ENCODE results near the gene ARHGEF7. TPM values are rescaled to one million over a fixed set of nuclear protein-coding genes. Genes with fewer than 3 reads are reported as not detected.

ARHGEF7 gene
- total RNA-seq, 1 donor from 2014 or later, result 95.7 TPM

- DNase-seq, result no peak
- no peaks in the 10 kb centered on the region for H3K4me1 Mint-ChIP-seq
- no peak overlapping the region for H3K4me3 Mint-ChIP-seq
- intact Hi-C loops (cut with micrococcal nuclease), result loop anchor here (10.0 kb wide), 1 partner anchor 1321 kb away; no protein-coding TSS in a partner anchor
- peaks cover 90% of the 10 kb centered on the region for H3K36me3 Mint-ChIP-seq (ENCODE audit: low read depth)
- no peaks in the 10 kb centered on the region for H3K27me3 Mint-ChIP-seq
- ChIA-PET CTCF (no interaction called here), POLR2A (no interaction called here)
- no peak for ATAC-seq (ENCODE audit: low read depth)
- no peak overlapping the region for H3K27ac Mint-ChIP-seq
- no peaks in the 10 kb centered on the region for H3K9me3 Mint-ChIP-seq
- TF ChIP-seq, protein P1, sequence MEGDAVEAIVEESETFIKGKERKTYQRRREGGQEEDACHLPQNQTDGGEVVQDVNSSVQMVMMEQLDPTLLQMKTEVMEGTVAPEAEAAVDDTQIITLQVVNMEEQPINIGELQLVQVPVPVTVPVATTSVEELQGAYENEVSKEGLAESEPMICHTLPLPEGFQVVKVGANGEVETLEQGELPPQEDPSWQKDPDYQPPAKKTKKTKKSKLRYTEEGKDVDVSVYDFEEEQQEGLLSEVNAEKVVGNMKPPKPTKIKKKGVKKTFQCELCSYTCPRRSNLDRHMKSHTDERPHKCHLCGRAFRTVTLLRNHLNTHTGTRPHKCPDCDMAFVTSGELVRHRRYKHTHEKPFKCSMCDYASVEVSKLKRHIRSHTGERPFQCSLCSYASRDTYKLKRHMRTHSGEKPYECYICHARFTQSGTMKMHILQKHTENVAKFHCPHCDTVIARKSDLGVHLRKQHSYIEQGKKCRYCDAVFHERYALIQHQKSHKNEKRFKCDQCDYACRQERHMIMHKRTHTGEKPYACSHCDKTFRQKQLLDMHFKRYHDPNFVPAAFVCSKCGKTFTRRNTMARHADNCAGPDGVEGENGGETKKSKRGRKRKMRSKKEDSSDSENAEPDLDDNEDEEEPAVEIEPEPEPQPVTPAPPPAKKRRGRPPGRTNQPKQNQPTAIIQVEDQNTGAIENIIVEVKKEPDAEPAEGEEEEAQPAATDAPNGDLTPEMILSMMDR (IDR thresholded peaks at IDR 0.05), result no peak
These were observed 168.9 kb downstream of the ARHGEF7 start for GRCh38 chr13:111283991-111284390.

GRCh38 chr13:111284565-111284964 is 169.5 kb downstream of the ARHGEF7 start:
- DNase-seq, result no peak
- Mint-ChIP-seq H3K27ac (no peak overlapping the region), H3K36me3 (ENCODE audit: low read depth) (peaks cover 91% of the 10 kb centered on the region), H3K4me1 (no peaks in the 10 kb centered on the region), H3K27me3 (no peaks in the 10 kb centered on the region), H3K4me3 (no peak overlapping the region), H3K9me3 (no peaks in the 10 kb centered on the region)
- TF ChIP-seq, protein P1 (IDR thresholded peaks at IDR 0.05), result no peak
- CTCF ChIA-PET, result no interaction called here
- intact Hi-C loops (cut with micrococcal nuclease), result loop anchor here (10.0 kb wide), 1 partner anchor 1320 kb away; no protein-coding TSS in a partner anchor
- ATAC-seq (ENCODE audit: low read depth), result no peak
- POLR2A ChIA-PET, result no interaction called here

GRCh38 chr13:111286162-111286561 is 171.1 kb downstream of the ARHGEF7 start:
- ChIA-PET POLR2A (no interaction called here), CTCF (no interaction called here)
- no peak overlapping the region for H3K27ac Mint-ChIP-seq
- peaks cover 88% of the 10 kb centered on the region for H3K36me3 Mint-ChIP-seq (ENCODE audit: low read depth)
- H3K9me3 Mint-ChIP-seq, result no peaks in the 10 kb centered on the region
- intact Hi-C loops (cut with micrococcal nuclease), result loop anchor here (10.0 kb wide), 1 partner anchor 1319 kb away; no protein-coding TSS in a partner anchor
- no peaks in the 10 kb centered on the region for H3K27me3 Mint-ChIP-seq
- H3K4me3 Mint-ChIP-seq, result no peak overlapping the region
- H3K4me1 Mint-ChIP-seq, result no peaks in the 10 kb centered on the region
- DNase-seq (no peak), ATAC-seq (ENCODE audit: low read depth) (no peak)
- TF ChIP-seq, protein P1 (IDR thresholded peaks at IDR 0.05), result no peak

GRCh38 chr13:111286749-111287148 is 171.6 kb downstream of the ARHGEF7 start:
- ChIA-PET CTCF (no interaction called here), POLR2A (no interaction called here)
- intact Hi-C loops (cut with micrococcal nuclease), result loop anchor here (10.0 kb wide), 1 partner anchor 1318 kb away; no protein-coding TSS in a partner anchor
- no peak overlapping the region for H3K27ac Mint-ChIP-seq
- TF ChIP-seq, protein P1 (IDR thresholded peaks at IDR 0.05), result no peak
- H3K4me1 Mint-ChIP-seq, result no peaks in the 10 kb centered on the region
- peaks cover 87% of the 10 kb centered on the region for H3K36me3 Mint-ChIP-seq (ENCODE audit: low read depth)
- ATAC-seq (ENCODE audit: low read depth) (no peak), DNase-seq (no peak)
- no peak overlapping the region for H3K4me3 Mint-ChIP-seq
- H3K9me3 Mint-ChIP-seq, result no peaks in the 10 kb centered on the region
- no peaks in the 10 kb centered on the region for H3K27me3 Mint-ChIP-seq

GRCh38 chr13:111287201-111287600 is 172.1 kb downstream of the ARHGEF7 start:
- Mint-ChIP-seq H3K9me3 (no peaks in the 10 kb centered on the region), H3K27ac (no peak overlapping the region)
- CTCF ChIA-PET, result no interaction called here

More at GRCh38 chr13:111287201-111287600, 172.1 kb downstream of the ARHGEF7 start:
- POLR2A ChIA-PET, result no interaction called here
- TF ChIP-seq, protein P1 (IDR thresholded peaks at IDR 0.05), result no peak
- DNase-seq (no peak), ATAC-seq (ENCODE audit: low read depth) (no peak)
- H3K4me1 Mint-ChIP-seq, result no peaks in the 10 kb centered on the region
- H3K27me3 Mint-ChIP-seq, result no peaks in the 10 kb centered on the region
- peaks cover 87% of the 10 kb centered on the region for H3K36me3 Mint-ChIP-seq (ENCODE audit: low read depth)
- intact Hi-C loops (cut with micrococcal nuclease), result loop anchor here (10.0 kb wide), 1 partner anchor 1318 kb away; no protein-coding TSS in a partner anchor
- no peak overlapping the region for H3K4me3 Mint-ChIP-seq

Data from activated B cell treated with CpG ODN at 0.5 μM for 24 hours (primary cell).